ENCODE data around the gene EIF3I. TPM values are rescaled to one million over a fixed set of nuclear protein-coding genes. Genes with fewer than 3 reads are reported as not detected.
A peak's percentile ranks its signal among the peaks of the same experiment; 100 is the strongest.

EIF3I gene
- total and polyA plus RNA-seq, 10 of the 15 experiments (the other 5 are each of a cell fraction or from before 2014, with no cell fraction given): 208 to 606 (median 352) TPM

DNA sequence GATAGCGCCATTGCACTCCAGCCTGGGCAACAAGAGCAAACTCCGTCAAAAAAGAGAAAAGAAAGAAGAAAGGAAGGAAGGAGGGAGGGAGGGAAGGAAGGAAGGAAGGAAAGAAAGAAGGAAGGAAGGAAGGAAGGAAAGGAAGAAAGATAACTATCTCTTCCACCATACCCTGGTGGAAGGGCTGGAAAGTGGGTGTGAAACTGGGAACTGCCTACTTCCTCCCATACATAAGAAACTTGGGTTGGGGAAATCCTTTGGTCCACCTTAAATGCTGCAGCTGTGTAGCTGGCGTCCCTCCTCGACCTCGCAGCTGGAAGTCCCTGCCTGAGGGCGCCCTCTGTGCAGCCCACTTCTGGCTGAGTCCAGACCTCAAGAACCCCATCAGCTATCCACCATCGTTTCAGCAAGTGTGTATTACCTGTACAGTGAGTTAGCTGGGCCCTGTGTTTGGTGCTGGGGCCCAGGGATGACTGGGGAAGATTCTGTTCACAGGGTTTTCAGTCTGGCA is 20.2 kb downstream of the EIF3I start (continued):
- peak; percentile 35; the same call in 1 of the 2 replicates for TF ChIP-seq SPI1 (IDR thresholded peaks at IDR 0.05; ENCODE audit: borderline replicate concordance, insufficient read depth, low read depth, low read length)
- 0 out of 2 replicates have a peak, but pooled peaks have one; percentile 40 for TF ChIP-seq TCF12 (IDR thresholded peaks at IDR 0.05; ENCODE audit: low read depth, low read length)
- no peak for TF ChIP-seq ASH2L (IDR thresholded peaks at IDR 0.05; ENCODE audit: borderline replicate concordance, low read depth)
- TF ChIP-seq IKZF2 (IDR thresholded peaks at IDR 0.05): peak; percentile 34 to 44; a peak in 2 of 4 replicates
- peak; percentile 43; the same call in 1 of the 2 replicates for TF ChIP-seq IKZF1 (conservative IDR thresholded peaks at IDR 0.05)
- 0 out of 2 replicates have a peak, but pooled peaks have one; percentile 45 for TF ChIP-seq EED (IDR thresholded peaks at IDR 0.05; ENCODE audit: low read depth)
- no peak for TF ChIP-seq SREBF2 (IDR thresholded peaks at IDR 0.05; ENCODE audit: low read length)
- peak in 1 of 2 experiments; percentile 81; a peak in 2 of 4 replicates for TF ChIP-seq ETV6 (conservative IDR thresholded peaks at IDR 0.05 in 1 of 2, IDR thresholded peaks at IDR 0.05 in 1 of 2; ENCODE audit: borderline replicate concordance in 1 of 2, low read depth in 1 of 2)
- no peak for TF ChIP-seq MXI1 (IDR thresholded peaks at IDR 0.05; ENCODE audit: low read depth, low read length)
- TF ChIP-seq, protein P1, sequence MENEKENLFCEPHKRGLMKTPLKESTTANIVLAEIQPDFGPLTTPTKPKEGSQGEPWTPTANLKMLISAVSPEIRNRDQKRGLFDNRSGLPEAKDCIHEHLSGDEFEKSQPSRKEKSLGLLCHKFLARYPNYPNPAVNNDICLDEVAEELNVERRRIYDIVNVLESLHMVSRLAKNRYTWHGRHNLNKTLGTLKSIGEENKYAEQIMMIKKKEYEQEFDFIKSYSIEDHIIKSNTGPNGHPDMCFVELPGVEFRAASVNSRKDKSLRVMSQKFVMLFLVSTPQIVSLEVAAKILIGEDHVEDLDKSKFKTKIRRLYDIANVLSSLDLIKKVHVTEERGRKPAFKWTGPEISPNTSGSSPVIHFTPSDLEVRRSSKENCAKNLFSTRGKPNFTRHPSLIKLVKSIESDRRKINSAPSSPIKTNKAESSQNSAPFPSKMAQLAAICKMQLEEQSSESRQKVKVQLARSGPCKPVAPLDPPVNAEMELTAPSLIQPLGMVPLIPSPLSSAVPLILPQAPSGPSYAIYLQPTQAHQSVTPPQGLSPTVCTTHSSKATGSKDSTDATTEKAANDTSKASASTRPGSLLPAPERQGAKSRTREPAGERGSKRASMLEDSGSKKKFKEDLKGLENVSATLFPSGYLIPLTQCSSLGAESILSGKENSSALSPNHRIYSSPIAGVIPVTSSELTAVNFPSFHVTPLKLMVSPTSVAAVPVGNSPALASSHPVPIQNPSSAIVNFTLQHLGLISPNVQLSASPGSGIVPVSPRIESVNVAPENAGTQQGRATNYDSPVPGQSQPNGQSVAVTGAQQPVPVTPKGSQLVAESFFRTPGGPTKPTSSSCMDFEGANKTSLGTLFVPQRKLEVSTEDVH (IDR thresholded peaks at IDR 0.05; ENCODE audit: low read depth, partially characterized antibody): no peak
- TF ChIP-seq RBBP5 (conservative IDR thresholded peaks at IDR 0.05): no peak

Data from GM12878 (cell line).